Amniotic epithelial cell (primary cell): ENCODE results near the gene ZNF423.

ENCODE experiments used
- DNase-seq: peaks from one replicate; pipeline ENCODE4 v3.0.0-alpha.2; 2010; ENCODE audit warnings: low read depth

Gene ZNF423

GRCh38 chr16:49530427-49530970 is 325.4 kb downstream of the ZNF423 start:
- DNase-seq, result no peak

GRCh38 chr16:49529411-49530045 is 326.4 kb downstream of the ZNF423 start:
- no peak for DNase-seq

- no peak for DNase-seq
Measured at GRCh38 chr16:49528866-49529288, 327.0 kb downstream of the ZNF423 start.

GRCh38 chr16:49528060-49528865 is 327.6 kb downstream of the ZNF423 start:
- DNase-seq, result no peak

- DNase-seq, result no peak
Measured at GRCh38 chr16:49527611-49528010, 328.3 kb downstream of the ZNF423 start.

DNA sequence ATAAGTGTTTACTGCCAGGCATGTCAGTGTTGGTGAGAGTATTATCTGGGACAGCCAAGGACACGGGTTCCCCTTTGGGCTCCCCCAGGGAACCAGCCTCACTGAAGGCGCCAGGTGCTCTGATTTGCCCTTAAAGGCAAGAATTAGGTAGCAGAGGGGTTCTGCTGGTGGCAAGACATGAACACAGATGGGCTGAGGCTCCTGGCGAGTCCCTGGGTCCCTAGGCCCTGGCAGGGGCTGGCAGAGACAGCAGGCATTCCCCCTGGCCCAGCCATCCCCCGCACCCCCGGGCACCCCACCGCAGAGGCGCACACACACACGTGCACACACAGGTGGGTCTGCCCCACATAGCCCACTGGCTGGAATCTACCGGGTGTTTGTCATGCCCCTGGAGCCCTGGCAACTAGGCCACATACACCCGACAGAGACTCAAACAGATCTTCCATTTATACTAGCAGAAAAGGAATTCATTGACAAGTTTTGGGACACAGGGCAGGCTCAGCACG is 329.0 kb downstream of the ZNF423 start:
- DNase-seq, result no peak

DNA sequence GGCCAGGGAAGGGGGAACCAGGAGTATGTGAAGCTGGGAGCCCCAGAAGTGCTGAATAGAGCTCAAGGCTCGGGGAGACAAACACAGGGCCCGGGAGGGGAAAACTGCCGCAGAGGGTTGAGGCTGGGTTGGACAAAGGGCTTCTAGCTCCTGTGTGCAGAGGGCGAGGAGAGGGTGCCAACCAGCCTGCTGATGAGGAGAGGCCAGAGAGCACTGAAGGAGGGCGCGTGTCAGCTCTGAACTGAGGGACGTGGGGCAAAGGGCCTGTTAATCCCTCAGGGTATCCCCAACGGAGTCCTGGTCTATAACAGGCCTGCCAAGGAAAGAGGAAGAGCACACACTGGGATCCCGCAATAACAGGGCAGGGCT is 331.0 kb downstream of the ZNF423 start:
- DNase-seq, result no peak

DNA sequence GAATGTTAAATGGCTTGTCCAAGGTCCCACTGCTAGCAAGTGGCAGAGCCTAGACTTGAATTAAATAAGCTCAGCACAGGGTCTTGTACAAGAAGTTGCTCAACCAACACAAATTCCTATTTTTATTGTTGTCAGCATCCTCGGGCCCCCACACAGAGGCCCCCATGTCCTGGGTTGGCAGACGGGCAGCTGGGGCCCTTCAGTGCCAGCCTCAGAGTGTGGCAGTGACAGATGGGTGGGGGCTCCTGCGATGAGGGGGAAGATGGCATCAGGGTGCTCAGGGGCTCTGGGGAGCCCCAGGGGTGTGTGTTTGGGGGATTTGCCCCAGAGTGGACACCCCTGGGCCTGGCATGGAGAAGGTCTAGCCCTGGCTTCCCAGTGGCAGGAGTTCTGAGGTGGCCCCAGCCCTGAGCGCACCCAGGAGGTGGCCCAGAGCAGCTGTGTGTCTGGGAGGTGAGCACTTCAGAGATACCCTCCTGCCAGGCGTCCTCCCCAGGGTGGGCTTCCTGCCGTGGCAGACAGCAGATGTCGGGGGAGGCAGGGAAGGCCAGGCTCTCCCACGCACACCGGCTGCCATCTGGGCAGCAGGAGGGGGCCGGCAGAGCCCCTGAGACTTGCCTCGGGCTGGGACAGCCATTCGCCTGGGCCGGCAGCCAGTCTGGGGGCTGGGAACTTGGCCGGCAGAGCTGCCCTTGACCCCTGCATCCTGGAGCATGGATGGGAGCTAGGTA is 331.5 kb downstream of the ZNF423 start:
- DNase-seq, result no peak

DNA sequence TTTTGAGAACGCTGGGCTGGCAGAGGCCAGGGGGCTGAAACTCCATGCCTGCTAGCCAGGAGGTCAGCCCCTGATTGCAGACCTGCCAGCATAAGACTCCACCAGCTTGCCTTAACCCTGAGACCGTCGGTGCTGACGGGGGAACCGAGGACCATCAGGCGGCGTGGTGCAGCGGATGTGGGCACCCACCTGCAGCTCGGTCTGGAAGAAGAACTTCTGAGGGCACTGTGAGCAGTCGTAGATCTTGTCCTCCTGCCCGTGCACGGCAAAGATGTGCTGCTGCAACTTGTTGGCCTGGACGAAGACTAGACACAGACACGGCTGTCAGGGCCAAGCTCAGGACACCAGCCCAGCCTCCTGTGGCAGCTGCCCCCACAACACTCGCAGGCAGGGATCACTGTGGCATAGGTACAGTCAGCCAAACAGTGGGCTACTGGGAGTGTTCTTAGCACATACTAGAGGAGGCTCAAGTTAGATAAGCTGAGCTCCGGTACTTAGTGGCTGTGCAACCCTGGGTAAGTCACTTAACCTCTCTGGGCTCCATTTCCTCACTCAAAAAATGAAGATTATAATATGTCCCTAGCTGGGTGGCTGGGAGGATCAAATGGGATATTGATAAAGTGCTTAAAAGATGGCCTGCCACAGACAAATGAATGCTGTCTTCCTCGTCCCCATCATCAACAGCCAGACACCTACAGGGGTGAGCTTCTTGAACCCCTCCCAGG is 332.3 kb downstream of the ZNF423 start:
- DNase-seq, result no peak

DNA sequence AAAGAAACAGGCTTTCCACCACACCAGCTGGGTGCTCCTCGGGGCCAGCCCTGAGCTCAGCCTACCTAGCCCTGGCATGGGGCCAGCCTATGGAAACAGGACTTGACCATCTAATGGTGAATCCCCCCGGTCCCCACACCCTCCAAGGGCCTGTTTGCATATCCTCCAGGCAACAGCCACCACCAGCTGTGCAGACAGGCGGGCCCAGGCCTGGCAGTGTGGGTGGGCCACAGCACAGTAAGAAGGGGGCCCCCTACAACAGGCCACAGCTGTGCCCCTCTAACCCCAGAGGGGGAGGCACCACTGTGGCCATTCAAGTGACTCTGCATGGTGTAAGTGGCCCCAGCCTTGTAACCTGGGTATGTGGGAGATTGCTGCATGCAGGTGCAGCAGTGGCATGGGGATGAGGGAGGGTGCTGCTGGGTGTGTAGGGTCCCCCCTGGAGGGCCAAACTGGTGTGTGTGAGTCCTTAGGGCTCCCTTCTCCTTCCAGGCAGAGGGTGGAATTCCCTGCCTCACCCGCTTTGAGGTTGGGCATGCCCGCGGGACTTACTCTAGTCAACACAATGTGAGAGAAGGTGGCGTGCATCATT is 334.1 kb downstream of the ZNF423 start:
- DNase-seq, result no peak

GRCh38 chr16:49520492-49521038 is 335.3 kb downstream of the ZNF423 start:
- no peak for DNase-seq

DNA sequence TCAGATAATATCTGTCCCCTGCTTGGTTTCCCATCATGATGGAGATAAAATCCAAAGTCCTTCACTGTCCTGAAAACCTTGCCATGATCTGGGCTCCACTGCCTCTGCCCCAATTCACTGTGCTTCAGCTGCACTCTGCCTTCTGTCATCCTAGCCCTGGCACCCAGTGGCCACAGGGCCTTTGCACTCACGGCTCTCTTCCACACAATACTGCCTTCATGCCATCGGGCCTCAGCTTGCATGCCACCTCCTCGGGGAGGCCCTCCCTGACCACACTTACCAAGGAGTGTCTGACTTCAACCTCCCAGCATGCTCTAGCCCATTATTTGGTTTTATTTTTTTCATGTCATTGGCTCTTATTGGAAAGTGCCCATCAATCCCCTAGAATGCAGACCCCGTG is 336.2 kb downstream of the ZNF423 start:
- DNase-seq, result no peak

DNA sequence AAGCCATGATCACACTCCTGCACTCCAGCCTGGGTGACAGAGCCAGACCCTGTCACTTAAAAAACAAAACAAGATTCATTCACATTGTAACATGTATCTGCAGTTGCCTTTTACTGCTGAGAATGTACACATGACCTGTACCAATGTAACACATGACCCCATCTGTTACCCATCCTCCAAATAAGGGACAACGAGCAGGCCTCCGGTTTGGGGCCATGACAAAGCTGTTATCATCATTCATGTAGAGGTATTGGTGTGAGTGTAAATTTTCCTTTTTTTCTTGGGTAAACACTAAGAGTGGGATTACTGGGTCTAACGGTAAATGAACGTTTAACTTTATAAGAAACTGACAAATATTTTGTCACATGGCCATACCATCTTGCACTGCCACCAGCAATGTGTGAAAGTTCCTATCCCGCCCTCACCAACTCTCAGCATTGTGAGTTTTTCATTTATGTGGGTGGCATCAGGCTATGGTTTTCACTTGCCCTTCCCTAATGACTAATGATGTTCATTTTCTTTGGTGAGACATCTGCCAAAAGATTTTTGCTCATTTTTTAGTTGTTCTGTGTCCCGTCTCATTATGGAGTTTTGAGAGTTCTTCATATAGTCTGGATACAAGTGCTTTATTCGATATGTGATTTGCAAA is 336.8 kb downstream of the ZNF423 start:
- DNase-seq, result no peak

GRCh38 chr16:49516382-49517036 is 339.4 kb downstream of the ZNF423 start:
- DNase-seq, result no peak

DNA sequence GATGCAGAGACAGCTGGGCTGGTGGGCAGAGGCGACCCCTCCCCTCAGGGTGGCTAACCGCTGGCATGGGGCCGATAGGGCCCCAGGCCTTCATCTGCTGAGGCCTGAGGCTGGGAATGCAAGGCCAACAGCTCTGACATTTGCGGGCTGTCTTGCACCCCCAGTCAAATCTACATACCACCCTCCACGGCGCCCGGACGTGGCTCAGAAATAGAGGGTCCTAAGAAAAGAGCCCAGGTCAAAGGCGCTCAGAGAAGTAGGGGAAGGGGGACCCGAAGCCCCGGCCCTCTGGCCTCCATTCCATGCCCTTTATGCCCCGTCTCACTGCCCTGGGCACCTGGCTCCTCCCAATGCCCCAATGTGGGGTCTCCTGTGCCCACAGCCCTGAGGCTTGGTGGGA is 340.1 kb downstream of the ZNF423 start:
- DNase-seq, result no peak

DNA sequence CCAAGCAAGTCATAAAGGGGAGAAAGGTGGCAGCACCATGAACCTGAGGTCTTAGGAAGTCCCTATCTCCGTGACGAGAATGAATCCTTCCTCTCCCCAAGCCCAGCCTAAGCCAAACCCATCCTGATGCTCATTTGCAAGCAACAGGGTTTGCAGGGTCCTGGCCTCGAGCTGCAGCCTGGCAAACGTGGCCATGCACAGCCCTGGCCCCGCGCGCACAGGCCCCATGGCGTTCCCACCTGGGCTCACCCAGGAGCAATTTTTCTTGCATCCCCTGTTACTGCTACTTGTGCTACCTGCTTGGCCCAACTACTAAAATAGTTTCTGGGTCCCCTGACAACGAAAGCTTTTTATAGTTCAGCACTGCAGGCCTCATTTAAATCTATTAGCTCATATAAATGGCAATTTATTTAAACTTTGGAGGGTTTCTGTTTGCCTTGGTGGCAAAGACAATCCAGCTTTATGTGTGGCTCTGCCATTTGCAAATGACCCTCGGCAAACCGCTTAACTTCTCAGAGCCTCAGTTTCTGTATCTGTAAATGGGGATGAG is 340.8 kb downstream of the ZNF423 start:
- no peak for DNase-seq

DNA sequence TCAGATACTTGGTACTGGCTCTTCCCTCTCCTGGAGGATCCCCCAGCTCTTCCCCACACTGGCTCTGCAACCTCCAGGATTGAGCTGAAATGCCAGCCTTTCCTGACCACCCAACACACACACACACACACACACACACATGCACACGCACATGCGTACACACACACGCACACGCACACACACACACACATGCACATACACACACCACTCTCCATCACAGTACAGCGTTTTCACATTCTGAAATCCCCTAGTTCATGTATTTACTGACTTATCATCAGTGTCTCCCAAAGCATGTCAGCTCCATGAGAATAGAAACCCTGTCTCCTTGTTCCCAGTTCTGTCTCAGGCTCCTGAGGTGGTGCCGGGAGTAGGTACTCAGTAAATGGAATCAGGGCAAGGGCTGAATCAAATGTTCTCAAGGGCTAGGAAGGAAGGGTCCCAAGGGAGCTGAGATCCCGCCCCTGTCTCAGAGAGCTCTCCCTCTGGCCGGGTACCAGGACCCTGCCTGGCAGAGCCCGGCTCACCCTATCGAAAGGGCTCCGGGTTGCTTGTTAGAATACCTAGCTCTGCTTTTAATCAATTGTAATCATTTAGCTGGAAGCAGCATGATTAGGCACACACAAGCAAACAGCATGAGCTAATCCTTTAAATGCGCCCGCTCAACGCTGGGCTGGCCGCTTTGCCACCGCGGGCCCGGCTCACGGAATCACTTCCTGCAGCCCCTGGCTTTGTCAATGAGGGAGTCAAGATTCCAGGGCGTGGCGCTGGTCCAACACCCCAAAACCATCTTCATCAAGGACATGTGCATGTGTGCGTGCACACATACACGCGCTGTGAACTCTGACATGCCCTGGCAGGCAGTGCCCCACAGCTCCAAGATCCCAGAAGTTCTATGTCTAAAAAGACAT is 341.6 kb downstream of the ZNF423 start:
- no peak for DNase-seq

- no peak for DNase-seq
Measured at GRCh38 chr16:49513040-49513439, 342.9 kb downstream of the ZNF423 start.
